Memory B cell (primary cell): Measurements from ENCODE around the gene PTPRN2.
"Not testable (repeated sequence)": the region's sequence is repeated elsewhere in the genome, so short reads cannot be mapped to it uniquely, and the experiment has no call there.

ENCODE experiments used
- ATAC-seq: fragments of 150-1000 bp; cut with Tn5 transposase; 2 replicates; pipeline ENCODE4 v1.10.0; 2021; ENCODE audit warnings: low read depth, mild to moderate bottlenecking, moderate library complexity
- DNase-seq, 2 donors: peaks; one replicate each; pipeline ENCODE4 v3.0.0; 2022; ENCODE audit warnings: low spot score in 2 of 2
- H3K27ac Mint-ChIP-seq: one replicate; pipeline ENCODE4 v1.8.0; 2022; ENCODE audit warnings: mild to moderate bottlenecking, moderate library complexity, mixed read lengths
- H3K27me3 Mint-ChIP-seq: one replicate; pipeline ENCODE4 v1.8.0; 2022; ENCODE audit warnings: mixed read lengths
- H3K36me3 Mint-ChIP-seq: one replicate; pipeline ENCODE4 v1.8.0; 2022; ENCODE audit warnings: mild to moderate bottlenecking, mixed read lengths
- H3K4me1 Mint-ChIP-seq: one replicate; pipeline ENCODE4 v1.8.0; 2022; ENCODE audit warnings: mixed read lengths
- H3K4me3 Mint-ChIP-seq: one replicate; pipeline ENCODE4 v1.8.0; 2022; ENCODE audit warnings: mild to moderate bottlenecking, moderate library complexity, mixed read lengths
- H3K9me3 Mint-ChIP-seq: one replicate; pipeline ENCODE4 v1.8.0; 2022; ENCODE audit warnings: mixed read lengths

The PTPRN2 gene

DNA sequence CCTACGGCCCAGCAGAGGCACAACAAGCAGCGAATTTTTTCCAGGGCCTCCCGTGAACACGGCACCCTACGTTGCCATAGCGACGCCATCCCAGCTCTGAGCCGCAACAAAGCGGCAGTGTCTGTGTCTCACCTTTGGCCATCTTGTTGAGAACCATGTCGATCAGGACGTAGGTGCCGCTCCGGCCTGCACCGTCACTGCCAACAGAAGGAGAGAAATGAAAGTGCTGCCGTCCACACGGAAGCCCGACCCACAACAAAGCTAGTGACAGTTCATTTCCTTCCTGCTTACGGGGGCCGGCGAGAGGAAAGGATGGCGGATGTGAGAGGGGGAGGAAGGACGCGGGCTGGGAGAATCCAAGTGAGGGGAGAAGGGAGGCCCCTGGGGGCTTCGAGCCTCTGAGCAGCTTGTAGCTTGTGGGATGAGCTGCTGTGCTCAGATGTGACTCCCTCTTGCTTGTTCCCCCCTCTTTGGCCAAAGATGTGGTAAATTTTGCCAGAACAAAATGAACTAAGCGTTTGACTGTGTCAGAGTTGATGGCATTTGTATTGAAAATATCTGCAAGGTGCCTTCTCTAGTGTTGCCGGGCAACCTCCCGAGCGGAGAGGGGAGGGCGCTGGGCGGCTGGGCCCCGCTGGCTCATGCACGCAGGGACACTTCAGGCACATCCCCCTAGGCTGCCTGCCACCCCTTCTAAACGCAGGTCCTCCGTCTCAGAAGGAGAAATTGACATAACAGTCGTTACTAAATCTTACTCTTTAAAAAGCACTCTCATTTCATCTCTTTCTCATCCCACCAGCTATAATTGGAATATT, 1018.6 kb downstream of the PTPRN2 start:
- Mint-ChIP-seq H3K4me1 (peaks cover 19% of the 10 kb centered on the region), H3K9me3 (no peaks in the 10 kb centered on the region), H3K36me3 (no peaks in the 10 kb centered on the region), H3K27ac (peak overlapping the region; percentile 90), H3K27me3 (peaks cover 3% of the 10 kb centered on the region), H3K4me3 (peak overlapping the region; percentile 89)
- ATAC-seq (peak; percentile 81), DNase-seq (peak; percentile 22 to 23)

DNA sequence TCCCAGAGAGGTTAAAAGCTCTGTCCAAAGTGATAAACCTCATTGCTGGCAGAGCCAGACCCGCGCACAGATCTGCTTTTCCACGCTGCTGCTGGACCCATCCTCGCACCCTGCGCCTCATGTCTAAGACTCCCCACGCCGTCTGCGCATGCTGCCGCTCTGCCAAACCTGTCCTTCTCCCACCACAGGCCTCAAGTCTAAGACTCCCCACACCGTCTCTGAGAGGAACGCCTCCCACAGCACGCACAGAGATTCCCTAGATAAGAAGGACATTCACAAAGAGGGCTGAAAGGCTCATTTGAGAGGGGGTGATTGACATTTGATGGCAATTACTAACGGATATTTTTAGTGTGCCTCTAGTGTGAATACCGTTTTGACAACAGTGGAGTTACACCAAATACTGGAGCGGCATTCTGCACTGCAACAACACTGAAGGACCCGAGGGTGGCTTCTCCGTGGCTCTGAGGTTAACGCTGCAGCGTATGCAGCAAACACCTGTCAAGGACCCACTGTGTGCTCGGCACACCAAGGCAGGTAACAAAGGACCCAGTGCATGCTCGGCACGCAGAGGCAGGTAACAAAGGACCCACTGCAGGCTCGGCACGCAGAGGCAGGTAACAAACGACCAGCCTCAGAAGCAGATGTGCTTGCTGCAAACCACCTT, 1019.4 kb downstream of the PTPRN2 start:
- no peak for ATAC-seq
- peaks cover 19% of the 10 kb centered on the region for H3K4me1 Mint-ChIP-seq
- peak overlapping the region; percentile 90 for H3K27ac Mint-ChIP-seq

DNA sequence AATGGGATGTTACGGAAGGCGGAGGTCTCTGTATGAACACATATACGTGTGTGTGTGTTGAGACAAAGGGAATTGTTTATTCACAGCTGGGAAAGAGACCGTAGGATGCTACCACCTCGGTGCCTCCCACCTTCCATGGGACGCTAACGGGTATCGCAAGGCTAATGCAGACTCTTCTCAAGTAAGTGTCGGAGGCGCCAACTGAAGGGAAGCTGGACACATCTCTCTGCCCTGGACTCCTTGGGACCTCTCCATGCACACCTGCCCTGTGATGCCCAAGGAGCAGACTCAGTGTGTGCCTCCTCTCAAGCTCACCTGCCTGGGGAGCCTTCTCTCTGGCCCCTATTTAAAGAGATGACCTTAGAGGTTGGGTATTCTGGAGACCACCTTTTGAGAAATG, 1020.0 kb downstream of the PTPRN2 start:
- ATAC-seq (no peak), DNase-seq (no peak)
- Mint-ChIP-seq H3K27ac (peak overlapping the region; percentile 90), H3K9me3 (no peaks in the 10 kb centered on the region), H3K4me3 (peak overlapping the region; percentile 89), H3K36me3 (no peaks in the 10 kb centered on the region), H3K27me3 (no peaks in the 10 kb centered on the region), H3K4me1 (peaks cover 19% of the 10 kb centered on the region)

More for the DNA sequence above, 1019.4 kb downstream of the PTPRN2 start:
- no peak for DNase-seq
- no peaks in the 10 kb centered on the region for H3K36me3 Mint-ChIP-seq
- H3K4me3 Mint-ChIP-seq, result peak overlapping the region; percentile 89
- H3K9me3 Mint-ChIP-seq, result no peaks in the 10 kb centered on the region
- no peaks in the 10 kb centered on the region for H3K27me3 Mint-ChIP-seq

DNA sequence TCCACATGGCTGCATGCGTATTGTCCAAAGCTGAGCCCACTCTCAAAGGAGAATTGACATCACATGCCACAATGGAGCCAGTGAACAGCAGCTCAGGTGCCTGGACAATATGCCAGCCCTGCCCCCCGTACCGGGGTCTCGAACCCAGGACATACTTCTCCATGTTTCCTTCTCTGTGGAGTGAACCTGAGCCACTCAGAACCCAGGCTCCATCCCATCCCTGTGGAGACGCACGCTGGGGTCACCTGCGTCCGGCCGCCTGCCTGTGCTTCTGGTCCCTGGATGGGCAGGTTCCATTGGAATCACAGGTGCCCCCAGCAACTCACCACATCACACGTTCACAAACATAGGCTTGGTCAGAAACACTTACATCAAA, 1021.0 kb downstream of the PTPRN2 start:
- no peak for ATAC-seq
- H3K36me3 Mint-ChIP-seq, result no peaks in the 10 kb centered on the region
- no peaks in the 10 kb centered on the region for H3K9me3 Mint-ChIP-seq
- DNase-seq, result no peak
- H3K27ac Mint-ChIP-seq, result no peak overlapping the region
- H3K4me1 Mint-ChIP-seq, result peaks cover 19% of the 10 kb centered on the region
- no peaks in the 10 kb centered on the region for H3K27me3 Mint-ChIP-seq
- H3K4me3 Mint-ChIP-seq, result peak overlapping the region; percentile 4

DNA sequence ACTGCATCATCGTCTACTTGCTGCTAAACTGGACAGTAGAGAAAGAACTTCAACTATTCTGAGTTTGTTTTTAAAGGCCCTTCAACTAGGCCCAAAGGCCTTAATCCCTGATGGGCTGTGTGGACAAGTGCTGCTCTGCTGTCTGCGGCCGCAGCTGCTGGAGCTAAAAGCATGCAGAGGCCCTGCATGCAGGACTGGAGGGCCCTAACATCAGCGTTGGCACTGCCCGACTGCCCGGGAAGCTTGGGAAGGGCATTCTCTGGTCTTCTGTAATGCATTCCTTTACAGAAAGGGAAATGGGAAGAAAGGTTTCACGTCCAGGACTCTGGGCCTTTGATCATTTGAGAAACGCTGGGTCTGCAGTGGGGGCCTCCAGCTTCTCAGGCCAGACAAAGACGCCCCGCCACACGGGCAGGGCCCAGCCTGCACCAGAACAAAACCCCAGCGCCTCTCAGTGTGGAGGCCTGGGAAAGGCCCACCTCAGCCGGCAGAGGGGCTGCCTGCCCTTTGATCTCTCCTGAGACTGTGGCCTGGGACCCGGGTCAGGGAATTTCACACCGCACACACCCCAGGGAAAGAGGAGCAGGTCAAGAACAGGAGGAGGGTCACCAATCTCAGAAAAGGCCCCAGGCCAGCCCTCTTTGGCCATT, 1021.5 kb downstream of the PTPRN2 start:
- no peak overlapping the region for H3K27ac Mint-ChIP-seq
- H3K27me3 Mint-ChIP-seq, result no peaks in the 10 kb centered on the region
- no peaks in the 10 kb centered on the region for H3K9me3 Mint-ChIP-seq
- DNase-seq, result no peak
- H3K4me1 Mint-ChIP-seq, result peaks cover 19% of the 10 kb centered on the region
- no peaks in the 10 kb centered on the region for H3K36me3 Mint-ChIP-seq
- ATAC-seq, result no peak
- H3K4me3 Mint-ChIP-seq, result no peak overlapping the region

DNA sequence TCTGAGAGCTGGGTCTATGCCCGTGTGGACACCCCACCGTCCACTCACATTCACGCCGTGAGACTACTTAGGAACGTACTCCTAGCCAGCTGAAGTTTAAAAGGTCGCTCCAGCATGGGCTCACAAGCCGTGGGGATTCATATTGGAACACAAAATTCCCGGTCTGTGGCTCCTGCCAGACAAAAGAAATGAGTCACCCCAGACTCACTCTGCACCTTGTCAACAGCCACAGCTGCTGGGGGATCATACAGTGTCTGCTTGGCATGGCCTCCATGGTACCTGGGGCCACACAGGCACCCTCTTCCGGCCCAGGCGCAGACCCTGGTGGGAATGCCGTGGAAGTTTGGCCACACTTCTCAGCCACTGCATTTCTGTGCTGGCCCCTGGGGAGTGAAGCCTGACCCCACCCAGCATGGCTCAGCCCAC, 1022.4 kb downstream of the PTPRN2 start:
- Mint-ChIP-seq H3K27ac (no peak overlapping the region), H3K27me3 (no peaks in the 10 kb centered on the region), H3K4me3 (no peak overlapping the region), H3K36me3 (no peaks in the 10 kb centered on the region), H3K9me3 (no peaks in the 10 kb centered on the region), H3K4me1 (peaks cover 19% of the 10 kb centered on the region)
- ATAC-seq (no peak), DNase-seq (no peak)

DNA sequence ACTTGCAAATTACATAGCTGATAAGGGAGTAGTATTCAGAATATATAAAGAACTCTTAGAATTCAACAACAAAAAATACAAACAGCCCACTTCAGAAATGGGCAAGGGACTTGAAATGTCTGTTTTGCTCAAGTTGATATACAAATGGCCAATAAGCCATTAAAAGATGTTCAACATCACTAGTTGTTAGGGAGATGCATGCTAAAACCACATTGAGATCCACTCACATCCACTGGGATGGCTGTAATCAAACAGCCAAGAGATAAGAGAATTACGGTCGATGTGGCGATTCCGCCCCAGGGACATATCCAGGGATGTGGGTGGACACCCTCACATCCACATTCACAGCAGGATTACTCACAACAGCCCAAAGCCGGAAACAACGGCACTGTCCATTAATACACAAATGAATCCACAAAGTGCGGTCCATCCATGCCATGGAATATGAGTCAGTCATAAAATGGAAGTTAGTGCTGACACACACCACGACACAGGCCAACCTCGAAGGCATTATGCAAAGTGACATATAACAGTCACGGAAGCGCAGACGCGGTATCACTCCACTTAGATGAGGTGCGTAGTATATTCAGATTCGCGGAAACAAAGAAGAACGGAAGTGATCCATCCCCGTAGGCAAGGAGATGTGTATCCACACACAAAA, 1023.0 kb downstream of the PTPRN2 start:
- no peak for ATAC-seq
- no peaks in the 10 kb centered on the region for H3K36me3 Mint-ChIP-seq
- peaks cover 19% of the 10 kb centered on the region for H3K4me1 Mint-ChIP-seq
- no peak overlapping the region for H3K4me3 Mint-ChIP-seq
- H3K9me3 Mint-ChIP-seq, result no peaks in the 10 kb centered on the region
- no peaks in the 10 kb centered on the region for H3K27me3 Mint-ChIP-seq
- no peak for DNase-seq
- H3K27ac Mint-ChIP-seq, result no peak overlapping the region

DNA sequence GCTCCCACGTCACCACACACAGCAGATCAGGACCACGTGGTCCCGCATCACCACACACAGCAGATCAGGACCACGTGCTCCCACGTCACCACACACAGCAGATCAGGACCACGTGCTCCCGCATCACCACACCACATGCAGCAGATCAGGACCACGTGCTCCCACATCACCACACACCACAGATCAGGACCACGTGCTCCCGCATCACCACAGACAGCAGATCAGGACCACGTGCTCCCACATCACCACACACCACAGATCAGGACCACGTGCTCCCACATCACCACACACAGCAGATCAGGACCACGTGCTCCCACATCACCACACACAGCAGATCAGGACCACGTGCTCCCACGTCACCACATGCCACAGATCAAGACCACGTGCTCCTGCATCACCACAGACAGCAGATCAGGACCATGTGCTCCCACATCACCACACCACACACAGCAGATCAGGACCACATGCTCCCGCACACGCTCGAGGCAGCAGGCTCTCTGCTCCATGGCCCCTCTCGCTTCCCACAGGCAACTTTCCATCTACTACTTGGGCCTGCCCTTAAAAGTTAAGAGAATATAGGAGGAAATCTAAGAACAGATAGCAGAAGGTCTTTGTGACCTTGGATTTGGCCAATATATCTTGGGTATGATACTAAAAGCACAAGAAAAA, 1024.0 kb downstream of the PTPRN2 start:
- not testable (repeated sequence) for H3K4me3 Mint-ChIP-seq, H3K27me3 Mint-ChIP-seq, H3K27ac Mint-ChIP-seq, ATAC-seq, DNase-seq, H3K36me3 Mint-ChIP-seq, H3K9me3 Mint-ChIP-seq
- peaks cover 15% of the 10 kb centered on the region for H3K4me1 Mint-ChIP-seq

DNA sequence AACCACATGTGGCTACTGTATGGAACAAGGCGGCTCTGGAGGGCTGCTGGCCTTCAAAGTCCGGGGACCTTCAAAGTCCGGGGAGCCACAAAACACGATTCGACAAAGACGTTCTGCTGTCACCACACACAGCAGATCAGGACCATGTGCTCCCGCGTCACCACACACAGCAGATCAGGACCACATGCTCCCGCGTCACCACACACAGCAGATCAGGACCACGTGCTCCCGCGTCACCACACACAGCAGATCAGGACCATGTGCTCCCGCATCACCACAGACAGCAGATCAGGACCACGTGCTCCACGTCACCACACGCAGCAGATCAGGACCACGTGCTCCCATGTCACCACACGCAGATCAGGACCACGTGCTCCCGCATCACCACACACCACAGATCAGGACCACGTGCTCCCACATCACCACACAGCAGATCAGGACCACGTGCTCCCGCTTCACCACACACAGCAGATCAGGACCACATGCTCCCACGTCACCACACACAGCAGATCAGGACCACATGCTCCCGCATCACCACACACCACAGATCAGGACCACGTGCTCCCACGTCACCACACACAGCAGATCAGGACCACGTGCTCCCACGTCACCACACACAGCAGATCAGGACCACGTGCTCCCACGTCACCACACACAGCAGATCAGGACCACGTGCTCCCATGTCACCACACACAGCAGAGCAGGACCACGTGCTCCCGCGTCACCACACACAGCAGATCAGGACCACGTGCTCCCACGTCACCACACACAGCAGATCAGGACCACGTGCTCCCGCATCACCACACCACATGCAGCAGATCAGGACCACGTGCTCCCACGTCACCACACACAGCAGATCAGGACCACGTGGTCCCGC, 1024.9 kb downstream of the PTPRN2 start:
- H3K4me3 Mint-ChIP-seq, H3K27ac Mint-ChIP-seq, H3K27me3 Mint-ChIP-seq, H3K9me3 Mint-ChIP-seq, ATAC-seq, DNase-seq, H3K36me3 Mint-ChIP-seq, H3K4me1 Mint-ChIP-seq: not testable (repeated sequence)

DNA sequence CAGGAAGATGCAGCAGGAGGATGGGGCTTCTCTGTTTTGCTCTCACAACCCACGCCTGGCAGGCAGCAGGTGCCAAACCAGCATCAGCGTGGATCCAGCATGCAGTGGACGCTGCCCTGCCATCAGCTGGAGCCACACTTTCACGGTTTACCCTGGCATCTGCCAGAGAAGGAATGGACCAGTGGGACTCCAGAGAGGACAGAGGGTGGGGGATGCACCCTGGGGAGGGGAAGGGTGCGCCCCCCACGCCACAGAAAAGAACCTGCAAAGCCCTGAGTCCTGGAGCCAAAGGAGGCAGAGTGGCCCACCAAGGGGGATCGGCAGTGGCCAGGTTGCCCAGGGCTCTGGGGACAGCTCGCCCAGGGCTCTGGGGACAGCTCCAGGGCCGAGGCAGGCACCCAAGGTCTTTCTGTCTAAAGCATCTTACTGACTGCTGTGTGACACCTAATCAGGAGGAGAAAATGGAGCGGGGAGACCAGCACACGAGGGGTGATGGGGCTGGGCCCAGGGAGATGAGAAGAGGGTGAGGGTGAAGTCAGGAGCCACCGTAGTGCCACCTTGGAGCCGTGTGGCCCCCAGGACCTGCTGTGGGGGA, 1025.7 kb downstream of the PTPRN2 start:
- H3K4me1 Mint-ChIP-seq, result peaks cover 5% of the 10 kb centered on the region
- H3K36me3 Mint-ChIP-seq, result no peaks in the 10 kb centered on the region
- H3K27ac Mint-ChIP-seq, result no peak overlapping the region
- ATAC-seq, result no peak
- no peak overlapping the region for H3K4me3 Mint-ChIP-seq
- H3K27me3 Mint-ChIP-seq, result no peaks in the 10 kb centered on the region
- no peaks in the 10 kb centered on the region for H3K9me3 Mint-ChIP-seq
- DNase-seq, result no peak

DNA sequence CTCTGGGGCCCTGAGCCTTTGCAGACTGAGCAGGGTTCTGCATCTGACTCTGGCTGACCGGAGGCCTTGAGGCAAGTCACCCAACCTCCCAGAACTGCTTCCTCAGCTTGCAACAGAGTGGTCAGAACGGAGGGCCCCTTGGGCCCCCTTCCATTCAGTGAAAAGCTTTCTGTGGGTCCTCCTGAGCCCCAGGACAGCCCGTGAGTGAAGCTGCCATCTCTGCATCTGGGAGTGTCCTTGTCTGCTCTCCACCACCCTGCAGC, 1026.2 kb downstream of the PTPRN2 start:
- Mint-ChIP-seq H3K4me3 (no peak overlapping the region), H3K36me3 (no peaks in the 10 kb centered on the region), H3K9me3 (no peaks in the 10 kb centered on the region), H3K4me1 (peaks cover 3% of the 10 kb centered on the region), H3K27ac (no peak overlapping the region), H3K27me3 (no peaks in the 10 kb centered on the region)
- ATAC-seq (no peak), DNase-seq (no peak)

DNA sequence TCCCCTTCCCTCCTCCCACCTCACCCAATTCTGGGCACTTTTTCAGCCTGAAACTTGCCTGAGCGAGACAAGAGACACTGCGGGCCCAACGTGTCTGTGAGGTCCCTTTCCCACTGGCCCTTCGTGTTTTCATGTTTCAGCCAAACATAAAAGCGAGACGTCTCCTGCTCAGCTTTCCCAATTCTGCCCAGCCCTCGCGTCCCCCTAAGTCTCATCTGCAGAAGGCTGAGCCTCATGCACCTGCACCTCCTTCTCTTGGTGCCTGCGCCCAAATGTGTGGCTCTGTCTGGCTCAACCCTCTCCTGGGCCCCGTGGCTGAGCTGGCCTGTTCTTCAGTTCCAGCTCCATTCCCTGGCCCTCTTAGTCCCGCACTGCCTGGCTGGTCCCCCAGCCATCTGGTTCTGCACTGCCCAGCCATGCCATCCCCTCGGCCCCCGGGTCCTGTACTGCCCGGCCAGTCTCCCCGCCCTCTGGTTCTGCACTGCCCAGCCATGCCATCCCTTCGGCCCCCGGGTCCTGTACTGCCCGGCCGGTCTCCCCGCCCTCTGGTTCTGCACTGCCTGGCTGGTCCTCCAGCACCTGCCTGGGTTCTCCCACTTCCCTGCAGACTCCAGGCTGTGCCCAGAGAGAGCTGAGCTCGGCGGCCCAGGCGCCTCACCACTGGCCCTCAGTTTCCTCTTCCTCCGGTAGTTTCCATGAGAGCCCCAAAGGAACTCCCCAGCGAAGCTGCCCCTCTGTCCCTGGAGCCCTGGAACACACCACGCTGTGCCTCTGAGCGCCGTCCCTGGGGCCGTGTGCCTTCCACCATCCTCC, 1026.7 kb downstream of the PTPRN2 start:
- H3K36me3 Mint-ChIP-seq, result no peaks in the 10 kb centered on the region
- DNase-seq (no peak), ATAC-seq (no peak)
- H3K4me3 Mint-ChIP-seq, result no peak overlapping the region
- no peaks in the 10 kb centered on the region for H3K9me3 Mint-ChIP-seq
- no peak overlapping the region for H3K27ac Mint-ChIP-seq
- peaks cover 3% of the 10 kb centered on the region for H3K4me1 Mint-ChIP-seq
- no peaks in the 10 kb centered on the region for H3K27me3 Mint-ChIP-seq
